HG03039 (cell line): ENCODE results near the gene SH3GLB2.
"Not testable (repeated sequence)": the region's sequence is repeated elsewhere in the genome, so short reads cannot be mapped to it uniquely, and the experiment has no call there.

Experiments
- ATAC-seq: cut with Tn5 transposase; IDR thresholded peaks from one replicate; pipeline ENCODE4 v1.9.1; 2021; ENCODE audit warnings: mild to moderate bottlenecking, moderate library complexity; ENCODE audit not compliant: unreplicated experiment

Gene SH3GLB2

GRCh38 chr9:129004173-129004572 lies 24.0 kb downstream of the SH3GLB2 start:
- ATAC-seq = not testable (repeated sequence)

DNA sequence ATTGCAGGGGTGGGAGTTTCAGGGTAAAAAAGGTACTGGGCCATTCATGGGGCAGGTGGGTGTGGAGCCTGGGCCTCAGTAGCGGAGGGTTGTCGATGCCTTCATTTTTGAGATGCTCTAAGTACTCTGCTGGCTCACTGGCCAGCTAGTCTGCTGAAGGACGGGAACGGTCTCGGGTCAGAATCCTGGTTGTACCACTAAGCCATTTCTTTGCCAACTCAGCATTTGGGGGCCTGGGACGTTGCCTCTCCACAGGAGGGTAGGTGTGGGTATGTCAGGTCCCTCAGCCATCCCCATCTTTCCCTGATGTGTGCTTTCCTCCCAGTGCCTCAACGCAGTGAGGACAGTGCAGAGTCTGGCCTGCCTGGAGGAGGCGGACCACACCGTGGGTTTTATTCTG lies 25.1 kb downstream of the SH3GLB2 start:
- no peak for ATAC-seq

GRCh38 chr9:129001504-129002325 lies 26.4 kb downstream of the SH3GLB2 start:
- ATAC-seq = no peak

DNA sequence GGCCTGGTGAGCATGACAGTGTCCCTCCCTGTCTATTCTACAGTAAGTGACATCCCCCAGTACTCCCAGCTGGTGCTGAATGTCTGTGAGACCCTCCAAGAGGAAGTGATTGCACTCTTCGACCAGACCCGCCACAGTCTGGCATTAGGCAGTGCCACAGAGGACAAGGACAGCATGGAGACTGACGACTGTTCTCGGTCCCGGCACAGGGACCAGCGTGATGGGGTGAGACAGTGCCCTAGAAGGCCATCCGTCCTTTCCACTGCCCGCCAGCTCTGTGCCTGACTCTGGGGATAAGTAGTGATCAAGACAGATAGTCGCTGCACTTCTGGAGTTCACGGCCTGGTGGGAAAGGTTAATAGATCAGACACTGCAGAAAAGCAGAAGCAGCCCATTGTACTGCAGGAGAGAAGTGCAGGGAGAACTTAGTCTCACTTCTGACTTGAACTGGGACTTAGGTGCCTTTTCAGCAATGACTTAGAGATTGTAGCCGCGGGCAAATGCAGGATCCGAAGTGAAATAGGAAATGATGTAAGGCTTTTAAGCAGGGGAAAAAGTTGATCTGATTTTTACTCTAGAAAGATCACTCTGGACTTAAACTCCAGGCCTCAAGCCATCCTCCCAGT lies 28.4 kb downstream of the SH3GLB2 start:
- ATAC-seq = no peak

GRCh38 chr9:128998462-128998861 lies 29.7 kb downstream of the SH3GLB2 start:
- ATAC-seq = no peak

DNA sequence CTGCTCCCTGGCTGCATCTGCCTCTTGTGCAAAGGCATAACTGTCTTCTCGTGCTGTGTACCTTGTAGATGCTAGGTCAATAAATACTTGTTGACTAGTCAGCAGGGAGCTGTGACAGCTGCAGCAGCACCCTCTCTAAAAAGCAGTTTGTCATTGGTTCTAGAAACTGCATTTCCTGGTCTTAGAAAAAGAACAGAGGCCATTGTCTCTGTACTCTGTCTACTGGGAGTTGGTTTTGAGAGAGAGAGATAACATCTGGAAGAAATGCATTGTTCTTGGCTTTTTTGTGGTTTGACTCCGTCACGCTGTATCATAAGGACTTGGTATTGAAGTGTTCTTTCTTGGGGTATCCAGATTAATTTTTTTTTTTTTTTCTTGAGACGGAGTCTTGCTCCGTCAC lies 32.3 kb downstream of the SH3GLB2 start:
- ATAC-seq = no peak

- ATAC-seq = no peak
These were observed 35.1 kb downstream of the SH3GLB2 start for GRCh38 chr9:128992995-128993394.

DNA sequence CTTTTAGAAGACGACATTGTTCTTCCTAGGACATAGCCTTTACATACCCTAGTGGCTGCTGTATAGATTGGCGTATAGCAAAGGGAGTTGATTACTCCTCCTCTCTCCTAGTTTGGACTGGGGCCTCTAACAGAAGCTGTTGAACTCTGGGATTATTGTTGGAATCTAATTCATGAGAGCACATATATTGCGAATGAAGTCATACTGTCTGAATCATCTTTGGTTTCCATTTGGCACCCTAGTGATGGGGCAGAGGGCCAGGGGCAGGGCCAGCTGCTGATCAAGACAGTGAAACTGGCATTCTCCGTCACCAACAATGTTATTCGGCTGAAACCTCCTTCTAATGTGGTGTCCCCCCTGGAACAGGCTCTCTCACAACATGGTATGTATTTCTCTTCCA lies 40.3 kb downstream of the SH3GLB2 start:
- no peak for ATAC-seq

DNA sequence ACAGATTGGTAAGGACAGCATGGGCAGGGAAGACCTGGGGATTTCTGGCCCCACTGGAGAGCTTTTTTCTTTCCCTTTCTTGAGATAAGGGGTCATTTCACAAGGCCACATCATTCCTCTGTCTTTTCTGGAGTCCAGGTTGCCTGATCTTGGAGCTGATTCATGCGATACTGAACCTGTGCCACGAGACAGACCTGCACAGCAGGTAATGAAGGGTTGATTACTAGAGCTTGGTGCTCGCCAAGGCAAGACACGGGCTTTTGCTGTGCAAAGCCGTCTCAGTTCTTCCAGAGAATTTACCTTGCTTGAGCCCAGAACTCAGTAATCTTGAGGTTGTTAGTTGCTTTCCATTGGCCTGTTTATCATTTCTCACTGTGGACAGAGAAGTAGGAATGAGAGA lies 41.5 kb downstream of the SH3GLB2 start:
- no peak for ATAC-seq

DNA sequence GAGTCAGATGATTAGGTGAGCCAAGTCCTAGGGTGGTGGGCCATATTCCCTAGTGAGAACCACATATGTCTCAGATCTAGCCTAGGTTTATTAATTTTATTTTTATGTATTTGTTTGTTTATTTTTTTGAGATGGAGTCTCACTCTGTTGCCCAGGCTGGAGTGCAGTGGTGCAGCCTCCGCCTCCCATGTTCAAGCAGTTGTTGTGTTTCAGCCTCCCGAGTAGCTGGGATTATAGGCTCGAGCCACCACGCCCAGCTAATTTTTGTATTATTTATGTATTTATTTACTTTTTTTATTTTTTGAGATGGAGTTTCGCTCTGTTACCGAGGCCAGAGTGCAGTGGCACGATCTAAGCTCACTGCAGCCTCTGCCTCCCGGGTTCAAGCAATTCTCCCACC lies 44.6 kb downstream of the SH3GLB2 start:
- ATAC-seq = no peak

DNA sequence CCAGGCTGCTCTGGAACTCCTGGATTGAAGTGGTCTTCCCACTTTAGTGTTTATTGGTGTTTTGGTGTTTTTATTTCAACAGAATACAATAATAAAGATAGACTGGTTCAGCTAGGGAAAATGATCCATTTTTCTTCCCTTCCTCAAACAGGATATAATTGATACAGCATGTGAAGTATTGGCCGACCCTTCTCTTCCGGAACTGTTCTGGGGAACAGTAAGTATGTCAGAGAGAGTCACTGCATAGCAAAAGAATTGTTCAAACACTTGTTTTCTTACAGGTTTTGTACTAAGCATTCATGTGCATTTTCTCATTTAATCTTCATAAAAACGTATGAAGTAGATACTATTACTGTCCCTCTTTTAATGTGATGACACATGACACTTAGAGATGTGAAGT lies 49.0 kb downstream of the SH3GLB2 start:
- ATAC-seq = no peak

DNA sequence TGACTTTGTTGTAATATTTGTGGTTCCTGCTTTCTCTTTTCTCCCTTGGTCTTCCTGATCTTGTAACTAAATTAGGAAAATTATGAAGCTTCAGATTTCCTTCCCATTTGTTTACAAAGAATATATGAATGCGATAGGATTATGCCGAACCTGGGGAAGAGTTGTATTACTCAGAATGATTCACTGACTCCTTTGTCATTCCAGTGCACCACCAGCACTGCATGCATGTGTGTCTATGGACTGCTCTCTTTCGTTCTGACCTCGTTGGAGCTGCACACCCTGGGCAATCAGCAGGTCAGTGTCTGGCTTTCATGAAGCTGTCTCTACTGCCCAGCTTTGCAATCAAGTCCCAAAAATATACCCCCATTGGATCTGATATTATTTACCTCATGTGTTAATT lies 55.2 kb downstream of the SH3GLB2 start:
- ATAC-seq = no peak

- ATAC-seq = no peak
These were observed 58.6 kb downstream of the SH3GLB2 start for GRCh38 chr9:128969491-128969890.

- ATAC-seq = not testable (repeated sequence)
These were observed 66.7 kb downstream of the SH3GLB2 start for GRCh38 chr9:128961403-128961802.
